ENCODE data around the gene ZNF197.

DNA sequence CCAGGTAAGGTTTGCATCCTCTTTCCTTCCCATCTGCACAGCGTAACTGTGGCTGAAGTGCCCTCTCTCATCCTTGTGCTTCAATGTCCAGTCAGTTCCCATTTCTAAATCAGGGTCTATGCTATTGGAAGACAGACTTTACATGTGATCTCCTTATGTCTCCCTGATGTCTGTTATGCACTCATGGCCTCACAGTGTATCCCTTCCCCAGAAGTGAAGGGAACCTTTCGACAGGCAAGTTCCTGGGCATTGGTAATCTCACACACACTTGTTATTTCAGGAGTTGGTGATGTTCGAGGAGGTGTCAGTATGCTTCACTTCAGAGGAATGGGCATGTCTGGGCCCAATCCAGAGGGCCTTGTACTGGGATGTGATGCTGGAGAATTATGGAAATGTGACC lies 7.4 kb downstream of the ZNF197 start:
- no peak for TF ChIP-seq CTCF (IDR thresholded peaks at IDR 0.05)
- TF ChIP-seq POLR2A (IDR thresholded peaks at IDR 0.05), result no peak
